Measurements from ENCODE around the gene DUOX1. TPM values are rescaled to one million over a fixed set of nuclear protein-coding genes. Genes with fewer than 3 reads are reported as not detected.

DUOX1 gene
- total and polyA plus RNA-seq, 9 of the 15 experiments (the other 6 are each of a cell fraction or from before 2014, with no cell fraction given) = 0.01 to 0.22 (median 0.01) TPM; not detected in 6

GRCh38 chr15:45168751-45169551 is 39.2 kb downstream of the DUOX1 start (continued):
- TF ChIP-seq PRPF4 (IDR thresholded peaks at IDR 0.05; ENCODE audit: insufficient read depth, low read depth, low read length, poor library complexity, severe bottlenecking) (no peak), ADNP (tag; IDR thresholded peaks at IDR 0.05) (no peak), ZBTB49 (CRISPR knock-in tag; IDR thresholded peaks at IDR 0.05; ENCODE audit: borderline replicate concordance) (no peak), KHSRP (IDR thresholded peaks at IDR 0.05) (no peak), ATF6 (CRISPR knock-in tag; IDR thresholded peaks at IDR 0.05) (no peak), CBX3 (IDR thresholded peaks at IDR 0.05; ENCODE audit: borderline replicate concordance in 1 of 2, low read length in 2 of 2) (0 out of 3 replicates have a peak, but pooled peaks of 1 of the 2 experiments have one; percentile 12), RBBP5 (IDR thresholded peaks at IDR 0.05; ENCODE audit: borderline replicate concordance, insufficient read depth, low read length, poor library complexity, severe bottlenecking) (no peak), SNAPC5 (CRISPR knock-in tag; IDR thresholded peaks at IDR 0.05) (no peak), CREB5 (CRISPR knock-in tag; IDR thresholded peaks at IDR 0.05) (no peak), TAF15 (IDR thresholded peaks at IDR 0.05; ENCODE audit: low read depth, low read length) (no peak), RNF219 (CRISPR knock-in tag; IDR thresholded peaks at IDR 0.05) (no peak), CBFA2T2 (conservative IDR thresholded peaks at IDR 0.05) (peak; percentile 67), CSDE1 (IDR thresholded peaks at IDR 0.05) (no peak), POLR2G (IDR thresholded peaks at IDR 0.05; ENCODE audit: low read depth, low read length) (peak; percentile 52), MAX (CRISPR knock-in tag; IDR thresholded peaks at IDR 0.05) (no peak)
- TF ChIP-seq, protein P1, sequence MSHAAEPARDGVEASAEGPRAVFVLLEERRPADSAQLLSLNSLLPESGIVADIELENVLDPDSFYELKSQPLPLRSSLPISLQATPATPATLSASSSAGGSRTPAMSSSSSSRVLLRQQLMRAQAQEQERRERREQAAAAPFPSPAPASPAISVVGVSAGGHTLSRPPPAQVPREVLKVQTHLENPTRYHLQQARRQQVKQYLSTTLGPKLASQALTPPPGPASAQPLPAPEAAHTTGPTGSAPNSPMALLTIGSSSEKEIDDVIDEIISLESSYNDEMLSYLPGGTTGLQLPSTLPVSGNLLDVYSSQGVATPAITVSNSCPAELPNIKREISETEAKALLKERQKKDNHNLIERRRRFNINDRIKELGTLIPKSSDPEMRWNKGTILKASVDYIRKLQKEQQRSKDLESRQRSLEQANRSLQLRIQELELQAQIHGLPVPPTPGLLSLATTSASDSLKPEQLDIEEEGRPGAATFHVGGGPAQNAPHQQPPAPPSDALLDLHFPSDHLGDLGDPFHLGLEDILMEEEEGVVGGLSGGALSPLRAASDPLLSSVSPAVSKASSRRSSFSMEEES (CRISPR knock-in tag; IDR thresholded peaks at IDR 0.05) = no peak
